ENCODE data around the gene PWWP2B.
"Not testable (repeated sequence)": the region's sequence is repeated elsewhere in the genome, so short reads cannot be mapped to it uniquely, and the experiment has no call there.

Gene PWWP2B

GRCh38 chr10:132385721-132386418 lies 11.1 kb upstream of the PWWP2B start:
- DNase-seq (ENCODE audit: low read depth in 2 of 2): no peak
- TF ChIP-seq, protein P1, sequence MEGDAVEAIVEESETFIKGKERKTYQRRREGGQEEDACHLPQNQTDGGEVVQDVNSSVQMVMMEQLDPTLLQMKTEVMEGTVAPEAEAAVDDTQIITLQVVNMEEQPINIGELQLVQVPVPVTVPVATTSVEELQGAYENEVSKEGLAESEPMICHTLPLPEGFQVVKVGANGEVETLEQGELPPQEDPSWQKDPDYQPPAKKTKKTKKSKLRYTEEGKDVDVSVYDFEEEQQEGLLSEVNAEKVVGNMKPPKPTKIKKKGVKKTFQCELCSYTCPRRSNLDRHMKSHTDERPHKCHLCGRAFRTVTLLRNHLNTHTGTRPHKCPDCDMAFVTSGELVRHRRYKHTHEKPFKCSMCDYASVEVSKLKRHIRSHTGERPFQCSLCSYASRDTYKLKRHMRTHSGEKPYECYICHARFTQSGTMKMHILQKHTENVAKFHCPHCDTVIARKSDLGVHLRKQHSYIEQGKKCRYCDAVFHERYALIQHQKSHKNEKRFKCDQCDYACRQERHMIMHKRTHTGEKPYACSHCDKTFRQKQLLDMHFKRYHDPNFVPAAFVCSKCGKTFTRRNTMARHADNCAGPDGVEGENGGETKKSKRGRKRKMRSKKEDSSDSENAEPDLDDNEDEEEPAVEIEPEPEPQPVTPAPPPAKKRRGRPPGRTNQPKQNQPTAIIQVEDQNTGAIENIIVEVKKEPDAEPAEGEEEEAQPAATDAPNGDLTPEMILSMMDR (IDR thresholded peaks at IDR 0.05; ENCODE audit: low read depth, low read length): no peak
- H3K4me3 ChIP-seq (replicated peaks in 1 of 2; ENCODE audit: low read depth in 2 of 2, low read length in 2 of 2): no peak overlapping the region

DNA sequence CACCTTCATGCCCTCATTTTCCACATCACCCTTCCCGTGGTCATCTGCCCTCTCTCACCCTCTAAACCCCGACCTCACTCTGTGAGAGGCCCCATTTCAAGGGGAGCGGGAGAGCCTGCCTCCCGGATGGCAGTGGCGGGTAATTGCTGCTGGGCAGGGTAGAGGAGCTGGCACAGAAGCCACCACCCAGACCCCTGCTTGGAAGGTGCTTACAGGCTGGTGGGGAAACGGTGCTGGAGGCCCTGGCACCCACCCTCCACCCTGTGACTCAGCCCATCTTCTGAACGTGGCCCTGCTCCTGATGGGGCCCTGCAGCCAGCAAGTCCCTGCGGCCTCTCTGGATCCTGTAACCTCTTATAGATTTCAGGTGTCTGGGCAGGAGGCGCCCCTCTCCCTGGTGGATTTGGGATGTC lies 10.6 kb upstream of the PWWP2B start:
- DNase-seq (ENCODE audit: low read depth in 2 of 2): no peak
- TF ChIP-seq, protein P1 (IDR thresholded peaks at IDR 0.05; ENCODE audit: low read depth, low read length): no peak
- H3K4me3 ChIP-seq (replicated peaks in 1 of 2; ENCODE audit: low read depth in 2 of 2, low read length in 2 of 2): no peak overlapping the region

DNA sequence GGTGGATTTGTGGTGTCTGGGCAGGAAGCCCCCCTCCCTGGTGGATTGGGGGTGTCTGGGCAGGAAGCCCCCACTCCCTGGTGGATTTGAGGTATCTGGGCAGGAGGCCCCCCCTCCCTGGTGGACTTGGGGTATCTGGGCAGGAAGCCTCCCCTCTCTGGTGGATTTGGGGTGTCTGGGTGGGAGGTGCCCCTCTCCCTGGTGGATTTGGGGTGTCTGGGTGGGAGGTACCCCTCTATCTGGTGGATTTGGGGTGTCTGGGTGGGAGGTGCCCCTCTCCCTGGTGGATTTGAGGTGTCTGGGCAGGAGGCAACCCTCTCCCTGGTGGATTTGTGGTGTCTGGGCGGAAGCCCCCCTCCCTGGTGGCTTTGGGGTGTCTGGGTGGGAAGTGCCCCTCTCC lies 10.1 kb upstream of the PWWP2B start:
- not testable (repeated sequence) for H3K4me3 ChIP-seq (replicated peaks in 1 of 2; ENCODE audit: low read depth in 2 of 2, low read length in 2 of 2); DNase-seq (ENCODE audit: low read depth in 2 of 2)

GRCh38 chr10:132387764-132388210 lies 9.2 kb upstream of the PWWP2B start:
- peak; percentile 54 to 60 for DNase-seq (ENCODE audit: low read depth in 2 of 2)
- no peak overlapping the region for H3K4me3 ChIP-seq (replicated peaks in 1 of 2; ENCODE audit: low read depth in 2 of 2, low read length in 2 of 2)
- TF ChIP-seq, protein P1 (IDR thresholded peaks at IDR 0.05; ENCODE audit: low read depth, low read length): peak; percentile 59

GRCh38 chr10:132388891-132389432 lies 8.0 kb upstream of the PWWP2B start:
- DNase-seq (ENCODE audit: low read depth in 2 of 2): no peak
- TF ChIP-seq, protein P1 (IDR thresholded peaks at IDR 0.05; ENCODE audit: low read depth, low read length): no peak
- H3K4me3 ChIP-seq (replicated peaks in 1 of 2; ENCODE audit: low read depth in 2 of 2, low read length in 2 of 2): no peak overlapping the region

DNA sequence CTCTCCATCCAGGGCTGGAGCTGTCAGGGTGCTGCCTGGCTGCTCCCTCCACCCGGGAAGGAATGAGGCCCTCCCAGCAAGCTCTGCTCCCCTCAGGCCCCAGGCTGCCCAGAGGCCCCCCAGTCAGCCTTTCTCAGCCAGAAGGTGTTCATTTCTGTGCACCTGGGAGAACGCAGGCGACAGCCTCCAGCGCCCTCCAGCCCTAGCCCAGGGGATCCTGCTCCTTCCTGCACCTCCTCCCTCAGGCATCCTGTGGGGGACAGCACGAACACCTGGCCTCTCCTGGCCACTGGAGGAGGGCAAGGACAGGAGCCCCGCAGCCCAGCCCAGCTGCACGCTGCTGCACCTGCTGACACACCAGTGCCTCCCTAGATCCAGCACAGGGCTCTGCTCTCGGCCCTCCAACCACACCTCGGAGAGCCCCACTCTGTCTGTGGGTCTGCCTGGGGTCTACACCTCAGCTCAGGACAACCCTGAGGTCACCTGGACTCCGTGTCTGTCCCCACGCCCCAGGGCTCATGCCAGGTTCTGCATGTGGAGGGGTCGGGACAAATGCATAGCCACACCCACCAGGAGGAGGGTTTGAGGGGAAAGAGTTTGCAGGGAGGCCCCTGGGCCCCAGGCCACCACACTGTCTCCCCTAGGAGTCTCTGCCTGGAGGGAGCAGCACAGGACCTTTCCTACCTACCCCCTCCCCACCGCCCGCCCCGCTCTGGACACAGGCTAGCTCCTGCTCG lies 7.4 kb upstream of the PWWP2B start:
- H3K4me3 ChIP-seq (replicated peaks in 1 of 2; ENCODE audit: low read depth in 2 of 2, low read length in 2 of 2): no peak overlapping the region
- no peak for DNase-seq (ENCODE audit: low read depth in 2 of 2)
- TF ChIP-seq, protein P1 (IDR thresholded peaks at IDR 0.05; ENCODE audit: low read depth, low read length): no peak

Data from cardiac fibroblast (primary cell).